Colon (tissue), 2 donors: ENCODE measurements around the gene MROH2A.

Experiments used
- FAIRE-seq: peaks from 2 replicates; lab custom pipeline; 2012; peaks lifted over from hg19 to GRCh38; lab: Jason Lieb, UNC
- donor health status: control.
- donor health status: control.

The MROH2A gene

GRCh38 chr2:233818639-233819621 lies 40.8 kb downstream of the MROH2A start:
- no peak for FAIRE-seq

DNA sequence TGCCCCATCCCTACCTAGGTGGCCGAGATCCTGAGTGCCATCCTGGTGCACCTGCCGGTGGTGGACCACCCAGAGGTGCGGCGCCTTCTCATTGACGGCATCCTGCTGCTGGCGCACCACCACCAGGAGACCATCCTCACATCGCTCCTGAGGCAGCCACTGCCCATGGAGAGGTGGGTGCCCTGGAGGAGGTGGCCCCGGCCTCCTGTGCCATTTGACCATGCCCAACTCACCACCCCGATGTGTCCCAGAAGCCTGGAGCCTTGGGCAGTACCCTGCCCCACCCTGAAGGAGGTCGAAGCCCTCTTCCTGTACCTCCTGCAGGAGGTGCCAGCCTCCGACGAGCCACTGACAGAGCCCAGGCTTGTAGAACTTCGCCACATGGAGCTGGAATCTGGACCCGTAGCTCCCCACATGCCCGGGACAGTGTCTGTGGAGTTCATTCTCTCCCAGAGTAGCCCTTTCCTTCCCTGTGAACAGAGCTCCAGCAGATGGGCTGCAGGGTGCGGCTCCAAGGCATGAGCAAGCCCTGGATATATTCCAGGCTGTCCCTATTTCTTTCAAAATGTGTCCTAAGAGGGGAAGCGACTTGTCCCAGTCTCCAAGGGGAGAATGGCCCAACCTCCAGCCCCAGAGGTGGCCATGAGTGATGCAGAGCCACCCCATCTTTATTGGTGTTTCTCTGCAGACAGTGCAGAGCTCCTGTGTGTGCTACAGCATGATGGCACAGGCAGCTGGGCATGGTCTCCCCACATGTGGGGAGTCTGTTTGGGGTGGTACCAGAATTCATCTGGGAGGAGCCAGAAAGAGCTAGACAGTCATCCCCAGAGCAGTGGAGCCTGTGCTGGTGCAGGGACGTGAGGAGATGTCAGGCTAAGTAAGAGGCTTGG lies 42.0 kb downstream of the MROH2A start:
- no peak for FAIRE-seq

DNA sequence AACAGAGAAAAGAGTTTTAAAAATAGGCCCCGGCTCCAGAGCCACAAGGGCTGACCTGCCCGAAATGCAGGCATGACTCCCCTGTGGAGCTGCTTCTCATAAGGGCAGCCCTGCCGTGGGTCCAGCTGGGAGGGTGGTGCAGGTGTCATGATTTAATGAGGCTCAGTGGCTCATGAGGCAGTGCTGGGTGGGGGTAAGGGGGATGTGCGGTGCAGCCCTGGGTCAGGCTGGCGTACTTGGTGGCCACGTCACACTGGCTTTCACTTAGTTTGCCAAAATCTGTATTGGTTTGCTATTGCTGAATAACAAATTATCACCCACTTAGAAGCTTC lies 42.6 kb downstream of the MROH2A start:
- FAIRE-seq, result no peak

DNA sequence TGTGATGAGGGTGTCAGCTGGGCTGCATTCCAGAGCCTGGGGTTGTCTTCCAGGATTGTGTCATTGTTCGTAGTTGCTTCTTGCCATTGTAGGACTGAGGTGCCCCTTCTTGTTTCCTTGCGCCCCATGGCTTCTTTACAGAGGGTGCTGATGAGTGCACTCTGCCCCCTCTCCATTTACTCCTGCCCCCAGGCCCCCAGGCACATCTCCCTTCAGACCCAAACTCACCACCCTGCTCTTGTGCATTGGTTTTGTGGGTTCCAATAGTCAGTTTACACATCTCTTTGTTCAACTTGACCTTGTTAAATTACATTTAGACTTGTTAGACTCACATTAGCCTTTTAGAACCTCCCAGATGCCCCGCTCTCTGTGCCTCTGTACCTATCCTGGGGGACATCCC lies 43.1 kb downstream of the MROH2A start:
- FAIRE-seq, result no peak

DNA sequence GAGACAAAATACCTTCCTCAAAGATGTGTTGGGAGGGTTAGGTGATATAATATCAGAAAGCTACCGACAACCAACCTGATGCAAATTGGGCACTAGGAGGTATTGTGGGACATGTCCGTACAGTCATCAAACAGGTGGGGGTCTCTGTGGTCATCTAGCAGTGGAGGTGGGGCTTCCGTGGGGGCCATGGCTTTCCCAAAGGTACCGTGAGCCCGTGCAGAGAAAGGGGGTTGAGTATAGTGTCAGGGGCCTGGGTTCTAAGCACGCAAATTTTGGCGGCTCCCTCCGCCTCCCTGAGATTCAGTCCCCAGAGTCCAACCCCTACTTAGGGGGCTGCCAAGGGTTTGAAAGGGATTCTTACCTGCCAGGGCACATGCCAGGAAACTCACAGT lies 43.6 kb downstream of the MROH2A start:
- FAIRE-seq, result no peak

GRCh38 chr2:233822101-233822771 lies 44.1 kb downstream of the MROH2A start:
- no peak for FAIRE-seq

GRCh38 chr2:233822781-233823730 lies 44.9 kb downstream of the MROH2A start:
- no peak for FAIRE-seq

DNA sequence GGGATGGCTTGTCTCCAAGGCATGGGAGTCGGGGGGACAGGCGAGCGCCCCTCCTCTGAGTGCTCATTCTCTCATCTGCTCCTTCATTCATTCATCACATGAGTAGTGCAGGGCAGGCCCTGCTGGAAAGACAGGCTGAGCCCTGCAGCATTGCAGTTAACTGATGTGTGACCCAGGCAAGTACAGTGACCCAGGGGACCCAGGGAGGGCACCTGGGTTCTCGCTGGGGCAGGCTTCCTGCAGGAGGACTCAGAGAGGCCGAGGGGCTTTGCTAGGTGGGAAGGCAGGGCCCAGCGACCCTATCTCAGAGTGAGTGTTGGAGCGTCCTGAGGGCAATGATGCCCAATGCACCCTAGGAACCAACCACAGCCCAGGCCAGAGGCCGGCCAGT lies 45.6 kb downstream of the MROH2A start:
- FAIRE-seq, result no peak

- no peak for FAIRE-seq
Measured at GRCh38 chr2:233824373-233824772, 46.2 kb downstream of the MROH2A start.

DNA sequence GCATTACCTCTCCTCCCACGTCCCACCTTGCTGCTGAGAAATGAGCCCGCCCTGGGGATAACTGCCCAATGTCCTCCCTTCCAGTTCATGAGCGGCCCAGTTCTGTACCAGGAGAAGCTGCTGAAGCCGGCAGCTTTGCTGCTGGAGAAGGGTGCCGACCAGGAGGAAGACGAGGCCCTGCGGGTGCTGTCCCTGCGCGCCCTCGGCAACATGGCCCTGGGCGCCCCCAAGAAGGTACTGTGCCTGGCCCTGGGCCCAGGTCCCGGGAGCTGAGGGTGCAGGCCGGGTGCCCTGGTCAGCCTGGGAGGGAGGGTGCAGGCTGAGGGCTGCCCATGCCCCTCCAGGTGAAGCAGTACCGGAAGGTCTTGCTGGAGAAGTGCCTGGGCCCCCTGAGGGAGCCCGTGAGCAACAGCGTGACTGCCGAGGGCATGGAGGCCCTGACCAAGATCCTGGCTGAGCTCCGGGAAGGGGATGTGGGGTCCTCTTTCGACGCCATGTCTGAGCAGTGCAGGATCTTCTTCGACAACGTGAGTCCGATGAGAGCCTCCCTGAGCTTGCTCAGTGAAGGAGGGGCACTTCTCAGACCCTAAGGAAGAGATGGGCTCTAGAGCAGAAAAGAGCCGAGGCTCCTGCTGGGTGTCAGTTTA lies 50.5 kb downstream of the MROH2A start:
- no peak for FAIRE-seq

- FAIRE-seq, result no peak
Measured at GRCh38 chr2:233829193-233830110, 51.3 kb downstream of the MROH2A start.

DNA sequence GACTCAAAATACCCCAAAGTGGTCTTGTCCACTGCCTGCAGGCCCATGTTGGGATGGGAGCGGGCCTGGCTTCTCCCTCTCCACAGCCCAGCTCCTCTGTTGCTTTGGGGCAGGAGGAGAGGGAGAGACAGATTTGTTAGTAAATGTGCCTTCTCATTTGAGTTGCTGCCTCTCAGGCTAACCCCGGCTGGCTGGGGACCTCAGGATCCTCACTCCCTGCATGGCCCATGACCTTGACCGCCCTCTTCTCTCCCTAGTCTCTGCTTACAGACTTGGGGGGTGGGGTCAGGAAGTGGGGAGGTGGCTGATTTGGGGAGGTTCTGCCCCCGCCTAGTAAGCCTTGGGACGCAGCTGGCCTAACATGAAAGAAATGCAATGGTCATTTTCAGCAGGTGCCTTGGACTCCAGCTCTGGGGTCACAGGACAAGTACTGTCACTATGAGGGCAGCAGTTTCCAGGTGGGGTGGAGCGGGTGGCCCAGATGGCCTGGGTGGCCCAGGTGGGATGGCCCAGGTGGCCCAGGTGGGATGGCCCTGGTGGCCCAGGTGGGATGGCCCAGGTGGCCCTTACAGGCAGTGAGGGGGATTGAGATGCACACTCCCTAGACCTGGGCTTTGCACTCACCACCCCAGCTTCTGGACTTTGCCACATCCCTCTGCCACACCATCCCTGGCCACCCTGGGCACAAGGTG lies 52.1 kb downstream of the MROH2A start:
- no peak for FAIRE-seq

DNA sequence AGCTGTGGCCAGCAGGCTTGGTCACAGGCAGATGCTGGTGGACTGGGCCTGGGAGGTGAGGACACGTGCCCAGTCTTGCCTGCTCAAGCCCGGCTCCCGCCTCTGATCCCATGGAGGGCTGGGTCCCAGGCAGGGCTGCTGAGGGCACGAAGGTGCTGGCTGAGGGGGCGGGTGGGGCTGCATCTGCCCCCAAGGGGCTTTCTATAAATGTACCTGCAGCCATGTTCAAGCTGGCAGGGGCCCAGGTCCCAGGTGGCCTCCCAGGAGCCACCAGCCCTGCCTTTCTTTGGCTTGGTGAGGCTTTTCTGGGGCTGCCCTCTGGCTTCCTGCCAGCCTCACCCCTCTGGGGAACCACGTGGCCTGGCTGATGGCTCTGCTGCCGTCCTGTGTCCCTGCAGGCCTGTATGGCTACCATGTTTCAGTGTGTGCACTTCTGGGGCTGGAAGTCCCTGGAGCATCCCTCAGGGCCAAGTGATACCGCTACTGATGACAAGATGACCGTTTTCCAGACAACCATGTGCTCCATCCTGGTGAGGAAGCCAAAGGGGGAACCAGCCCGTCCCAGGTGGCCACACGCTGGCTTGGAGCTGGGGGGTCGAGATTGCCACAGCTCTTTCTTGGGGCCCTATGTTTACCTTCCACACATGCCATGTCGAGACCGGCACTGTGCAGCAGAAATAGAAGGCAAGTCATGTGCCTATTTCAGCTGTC lies 53.0 kb downstream of the MROH2A start:
- no peak for FAIRE-seq

- no peak for FAIRE-seq
Measured at GRCh38 chr2:233831861-233832260, 53.7 kb downstream of the MROH2A start.

GRCh38 chr2:233832414-233832813 lies 54.3 kb downstream of the MROH2A start:
- no peak for FAIRE-seq

- no peak for FAIRE-seq
Measured at GRCh38 chr2:233832869-233833311, 54.8 kb downstream of the MROH2A start.

- FAIRE-seq, result no peak
Measured at GRCh38 chr2:233833345-233833744, 55.2 kb downstream of the MROH2A start.
